Measurements from ENCODE around the gene DUSP18. TPM values are rescaled to one million over a fixed set of nuclear protein-coding genes. Genes with fewer than 3 reads are reported as not detected.
"Not testable (repeated sequence)": the region's sequence is repeated elsewhere in the genome, so short reads cannot be mapped to it uniquely, and the experiment has no call there.

Gene DUSP18
- total RNA-seq, 1 donor from 2014 or later = 11.5 TPM

DNA sequence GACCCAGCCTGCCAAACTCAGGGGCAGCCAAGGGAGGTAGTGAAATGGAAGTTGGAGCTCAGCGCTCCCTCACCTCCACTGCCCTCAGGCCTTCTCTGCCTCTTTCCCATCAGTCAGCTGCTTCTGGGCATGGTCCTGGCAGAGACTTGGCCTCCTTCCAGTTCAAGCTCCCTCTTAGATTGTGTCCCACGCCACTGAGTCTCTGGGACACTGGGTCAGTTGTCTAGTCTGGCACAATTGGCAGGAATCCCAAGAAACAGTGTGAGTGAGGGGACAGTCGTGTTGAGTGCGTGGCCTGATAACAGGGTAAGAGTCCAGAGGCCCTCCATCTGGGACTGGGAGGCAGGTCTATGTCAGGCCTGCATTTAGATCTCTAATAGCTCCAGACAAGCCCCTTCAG lies 39.2 kb downstream of the DUSP18 start:
- H3K4me3 ChIP-seq (ENCODE audit: low read depth, low read length) = no peak overlapping the region
- no peak for DNase-seq (ENCODE audit: low read depth)
- TF ChIP-seq, protein P1, sequence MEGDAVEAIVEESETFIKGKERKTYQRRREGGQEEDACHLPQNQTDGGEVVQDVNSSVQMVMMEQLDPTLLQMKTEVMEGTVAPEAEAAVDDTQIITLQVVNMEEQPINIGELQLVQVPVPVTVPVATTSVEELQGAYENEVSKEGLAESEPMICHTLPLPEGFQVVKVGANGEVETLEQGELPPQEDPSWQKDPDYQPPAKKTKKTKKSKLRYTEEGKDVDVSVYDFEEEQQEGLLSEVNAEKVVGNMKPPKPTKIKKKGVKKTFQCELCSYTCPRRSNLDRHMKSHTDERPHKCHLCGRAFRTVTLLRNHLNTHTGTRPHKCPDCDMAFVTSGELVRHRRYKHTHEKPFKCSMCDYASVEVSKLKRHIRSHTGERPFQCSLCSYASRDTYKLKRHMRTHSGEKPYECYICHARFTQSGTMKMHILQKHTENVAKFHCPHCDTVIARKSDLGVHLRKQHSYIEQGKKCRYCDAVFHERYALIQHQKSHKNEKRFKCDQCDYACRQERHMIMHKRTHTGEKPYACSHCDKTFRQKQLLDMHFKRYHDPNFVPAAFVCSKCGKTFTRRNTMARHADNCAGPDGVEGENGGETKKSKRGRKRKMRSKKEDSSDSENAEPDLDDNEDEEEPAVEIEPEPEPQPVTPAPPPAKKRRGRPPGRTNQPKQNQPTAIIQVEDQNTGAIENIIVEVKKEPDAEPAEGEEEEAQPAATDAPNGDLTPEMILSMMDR (conservative IDR thresholded peaks at IDR 0.05; ENCODE audit: low read depth, low read length) = no peak

DNA sequence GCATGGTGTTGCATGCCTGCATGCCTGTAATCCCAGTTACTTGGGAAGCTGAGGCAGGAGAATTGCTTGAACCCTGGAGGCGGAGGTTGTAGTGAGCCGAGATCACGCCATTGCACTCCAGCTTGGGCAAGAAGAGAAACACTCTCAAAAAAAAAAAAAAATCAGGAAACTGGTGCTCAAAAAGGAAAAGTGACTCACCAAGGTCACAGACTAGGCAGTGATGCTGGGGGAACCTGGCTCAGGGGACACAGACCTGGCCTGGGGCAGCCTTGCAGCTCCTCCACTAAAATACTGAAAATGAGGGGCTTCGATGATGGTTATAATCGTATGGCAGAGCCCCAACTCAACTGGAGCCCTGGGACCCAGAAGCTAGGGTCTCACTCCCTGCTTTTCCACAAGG lies 40.2 kb downstream of the DUSP18 start:
- no peak overlapping the region for H3K4me3 ChIP-seq (ENCODE audit: low read depth, low read length)
- no peak for DNase-seq (ENCODE audit: low read depth)
- TF ChIP-seq, protein P1 (conservative IDR thresholded peaks at IDR 0.05; ENCODE audit: low read depth, low read length) = no peak

DNA sequence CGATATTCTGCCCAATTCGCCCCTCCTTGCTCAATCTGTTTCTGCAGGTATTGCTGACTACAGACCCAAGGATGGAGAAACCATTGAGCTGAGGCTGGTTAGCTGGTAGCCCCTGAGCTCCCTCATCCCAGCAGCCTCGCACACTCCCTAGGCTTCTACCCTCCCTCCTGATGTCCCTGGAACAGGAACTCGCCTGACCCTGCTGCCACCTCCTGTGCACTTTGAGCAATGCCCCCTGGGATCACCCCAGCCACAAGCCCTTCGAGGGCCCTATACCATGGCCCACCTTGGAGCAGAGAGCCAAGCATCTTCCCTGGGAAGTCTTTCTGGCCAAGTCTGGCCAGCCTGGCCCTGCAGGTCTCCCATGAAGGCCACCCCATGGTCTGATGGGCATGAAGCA lies 41.3 kb downstream of the DUSP18 start:
- no peak overlapping the region for H3K4me3 ChIP-seq (ENCODE audit: low read depth, low read length)
- DNase-seq (ENCODE audit: low read depth) = no peak
- TF ChIP-seq, protein P1 (conservative IDR thresholded peaks at IDR 0.05; ENCODE audit: low read depth, low read length) = no peak

DNA sequence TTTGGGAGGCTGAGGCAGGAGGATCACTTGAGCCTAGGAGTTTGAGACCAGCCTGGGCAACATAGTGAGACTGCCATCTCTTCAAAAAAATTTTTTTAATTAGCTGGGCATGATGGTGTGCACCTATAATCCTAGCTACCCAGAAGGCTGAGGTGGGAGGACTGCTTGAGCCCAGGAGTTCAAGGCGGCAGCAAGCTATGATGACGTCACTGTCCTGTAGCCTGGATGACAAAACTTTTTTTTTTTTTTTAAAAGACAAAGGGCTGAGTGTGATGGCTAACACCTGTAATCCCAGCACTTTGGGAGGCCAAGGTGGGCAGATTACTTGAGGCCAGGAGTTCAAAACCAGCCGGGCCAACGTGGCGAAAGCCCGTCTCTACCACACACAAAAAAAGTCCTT lies 47.8 kb downstream of the DUSP18 start:
- not testable (repeated sequence) for H3K4me3 ChIP-seq (ENCODE audit: low read depth, low read length); DNase-seq (ENCODE audit: low read depth)

DNA sequence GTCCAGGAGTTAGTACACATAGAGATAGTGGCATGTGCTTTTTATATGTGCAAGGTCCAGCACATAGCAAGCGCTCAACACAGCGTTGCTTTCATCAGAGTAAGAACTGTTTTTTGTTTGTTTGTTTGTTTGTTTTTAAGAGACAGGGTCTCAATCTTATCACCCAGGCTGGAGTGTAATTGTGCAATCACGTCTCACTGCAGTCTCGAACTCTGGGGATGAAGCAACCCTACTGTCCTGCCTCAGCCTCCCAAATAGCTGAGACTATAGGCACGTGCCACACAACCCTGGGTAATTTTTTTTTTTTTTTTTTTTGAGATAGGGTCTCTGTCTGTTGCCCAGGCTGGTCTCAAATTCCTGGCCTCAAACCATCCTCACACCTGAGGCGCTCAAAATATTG lies 49.9 kb downstream of the DUSP18 start:
- TF ChIP-seq, protein P1 (conservative IDR thresholded peaks at IDR 0.05; ENCODE audit: low read depth, low read length) = no peak
- no peak overlapping the region for H3K4me3 ChIP-seq (ENCODE audit: low read depth, low read length)
- no peak for DNase-seq (ENCODE audit: low read depth)

DNA sequence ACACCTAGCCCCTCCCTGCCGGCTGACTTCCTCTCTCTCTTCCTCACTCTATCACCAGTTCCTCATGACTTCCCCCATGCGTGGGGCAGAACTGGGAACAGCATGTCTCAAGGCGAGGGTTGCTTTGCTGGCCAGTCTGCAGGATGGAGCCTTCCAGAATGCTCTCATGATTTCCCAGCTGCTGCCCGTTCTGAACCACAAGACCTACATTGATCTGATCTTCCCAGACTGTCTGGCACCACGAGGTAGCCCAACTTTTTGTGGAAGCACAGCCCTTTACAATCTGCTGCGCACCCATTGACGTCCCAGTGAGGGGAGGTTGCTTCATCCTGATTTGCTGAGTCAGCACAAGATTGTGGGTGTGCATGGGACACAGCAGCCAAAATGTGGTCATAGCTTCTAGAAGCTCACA lies 52.1 kb downstream of the DUSP18 start:
- TF ChIP-seq, protein P1 (conservative IDR thresholded peaks at IDR 0.05; ENCODE audit: low read depth, low read length) = no peak
- DNase-seq (ENCODE audit: low read depth) = no peak

DNA sequence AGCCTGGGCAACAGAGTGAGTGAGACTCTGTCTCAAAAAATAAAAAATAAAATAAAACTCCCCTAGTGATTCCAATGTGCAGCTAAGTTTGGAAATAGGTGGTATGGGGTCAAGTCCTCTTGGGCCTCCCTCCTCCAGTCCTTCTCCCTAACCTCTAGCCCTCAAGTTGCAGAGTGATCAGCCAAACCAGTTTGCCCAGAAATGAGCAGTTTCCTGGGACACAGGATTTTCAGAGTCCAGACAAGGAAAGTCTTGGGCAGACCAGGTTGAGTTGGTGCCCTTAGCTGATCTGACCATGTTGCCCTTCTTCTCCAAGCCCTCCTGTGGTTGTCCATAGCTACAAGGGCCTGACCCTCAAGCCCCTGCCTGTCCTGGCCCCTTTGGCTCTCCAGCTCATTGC lies 52.8 kb downstream of the DUSP18 start:
- H3K4me3 ChIP-seq (ENCODE audit: low read depth, low read length) = no peak overlapping the region
- TF ChIP-seq, protein P1 (conservative IDR thresholded peaks at IDR 0.05; ENCODE audit: low read depth, low read length) = no peak
- no peak for DNase-seq (ENCODE audit: low read depth)

More for the DNA sequence above, 52.1 kb downstream of the DUSP18 start:
- H3K4me3 ChIP-seq (ENCODE audit: low read depth, low read length) = no peak overlapping the region

DNA sequence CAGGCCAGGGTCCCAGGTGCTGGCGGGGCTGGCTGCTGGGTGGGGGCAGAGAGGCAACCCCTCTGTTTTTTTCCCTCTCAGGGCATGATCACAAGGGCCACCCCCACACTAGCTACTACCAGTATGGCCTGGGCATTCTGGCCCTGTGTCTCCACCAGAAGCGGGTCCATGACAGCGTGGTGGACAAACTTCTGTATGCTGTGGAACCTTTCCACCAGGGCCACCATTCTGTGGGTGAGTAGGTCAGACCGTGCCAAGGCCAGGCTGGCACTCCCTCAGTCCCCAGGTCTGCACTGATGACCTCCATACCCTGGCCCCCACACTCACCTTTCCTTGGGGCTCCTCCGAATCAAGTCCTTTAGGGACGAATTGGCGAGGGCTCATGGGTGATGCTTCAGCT lies 53.4 kb downstream of the DUSP18 start:
- TF ChIP-seq, protein P1 (conservative IDR thresholded peaks at IDR 0.05; ENCODE audit: low read depth, low read length) = no peak
- DNase-seq (ENCODE audit: low read depth) = no peak

More for the DNA sequence above, 53.4 kb downstream of the DUSP18 start:
- no peak overlapping the region for H3K4me3 ChIP-seq (ENCODE audit: low read depth, low read length)
